H9 (cell line): Measurements from ENCODE around the gene TNFRSF21. TPM values are rescaled to one million over a fixed set of nuclear protein-coding genes. Genes with fewer than 3 reads are reported as not detected.

Experiments used
- DNase-seq: peaks from one replicate; pipeline ENCODE4 v3.0.0-alpha.2; 2017
- H2AFZ ChIP-seq: one replicate; pipeline ENCODE4 v1.6.1; 2013; ENCODE audit warnings: mild to moderate bottlenecking, low read length, control low read depth, moderate library complexity
- H2AK5ac ChIP-seq: 2 replicates; pipeline ENCODE4 v1.6.1; 2013; ENCODE audit warnings: low read length, control low read depth, mixed read lengths; ENCODE audit not compliant: insufficient read length
- H2BK120ac ChIP-seq: one replicate; pipeline ENCODE4 v1.6.1; 2013; ENCODE audit warnings: low read depth, mild to moderate bottlenecking, low read length, control low read depth, inconsistent platforms; ENCODE audit not compliant: poor library complexity, severe bottlenecking
- H2BK12ac ChIP-seq: 2 replicates; pipeline ENCODE4 v1.6.1; 2013; ENCODE audit warnings: low read length, control low read depth, mixed read lengths, low read depth; ENCODE audit not compliant: insufficient read length
- H2BK15ac ChIP-seq: 2 replicates; pipeline ENCODE4 v1.6.1; 2013; ENCODE audit warnings: low read depth, low read length, control low read depth
- H2BK20ac ChIP-seq: one replicate; pipeline ENCODE4 v1.6.1; 2013; ENCODE audit warnings: low read depth, mild to moderate bottlenecking, low read length, control low read depth, inconsistent platforms; ENCODE audit not compliant: poor library complexity, severe bottlenecking
- H2BK5ac ChIP-seq: 2 replicates; pipeline ENCODE4 v1.6.1; 2013; ENCODE audit warnings: low read length, control low read depth, mixed read lengths; ENCODE audit not compliant: insufficient read length
- H3K14ac ChIP-seq: 2 replicates; pipeline ENCODE4 v1.6.1; 2013; ENCODE audit warnings: low read length, control low read depth; ENCODE audit not compliant: insufficient read depth
- H3K18ac ChIP-seq: 2 replicates; pipeline ENCODE4 v1.6.1; 2013; ENCODE audit warnings: low read depth, mild to moderate bottlenecking, mixed read lengths, low read length, control low read depth; ENCODE audit not compliant: insufficient read length
- H3K23ac ChIP-seq: 2 replicates; pipeline ENCODE4 v1.6.1; 2013; ENCODE audit warnings: low read length, control low read depth, mixed read lengths, low read depth; ENCODE audit not compliant: insufficient read length
- H3K23me2 ChIP-seq: 2 replicates; pipeline ENCODE4 v1.6.1; 2013; ENCODE audit warnings: low read depth, mild to moderate bottlenecking, mixed read lengths, low read length, control low read depth; ENCODE audit not compliant: insufficient read length, poor library complexity, severe bottlenecking
- H3K27ac ChIP-seq: 2 replicates; pipeline ENCODE4 v1.5.1; 2013; ENCODE audit warnings: low read length, control low read depth, mixed read lengths, low read depth; ENCODE audit not compliant: insufficient read length
- H3K27me3 ChIP-seq: 2 replicates; pipeline ENCODE4 v1.6.1; 2013; ENCODE audit warnings: low read length, control low read depth, inconsistent platforms; ENCODE audit not compliant: insufficient read depth
- H3K4ac ChIP-seq: 2 replicates; pipeline ENCODE4 v1.6.1; 2013; ENCODE audit warnings: low read depth, mild to moderate bottlenecking, control low read depth, inconsistent platforms, low read length, moderate library complexity
- H3K4me1 ChIP-seq: 2 replicates; pipeline ENCODE4 v1.6.1; 2013; ENCODE audit warnings: low read length, control low read depth, inconsistent platforms; ENCODE audit not compliant: insufficient read depth
- H3K4me2 ChIP-seq: 2 replicates; pipeline ENCODE4 v1.6.1; 2013; ENCODE audit warnings: low read length, control low read depth, mixed read lengths; ENCODE audit not compliant: insufficient read length, insufficient read depth
- H3K56ac ChIP-seq: 2 replicates; pipeline ENCODE4 v1.6.1; 2013; ENCODE audit warnings: low read depth, mild to moderate bottlenecking, mixed read lengths, low read length, control low read depth; ENCODE audit not compliant: insufficient read length
- H3K79me1 ChIP-seq: 2 replicates; pipeline ENCODE4 v1.6.1; 2013; ENCODE audit warnings: low read depth, mild to moderate bottlenecking, moderate library complexity, low read length, control low read depth, inconsistent platforms; ENCODE audit not compliant: insufficient read depth, poor library complexity, severe bottlenecking
- H3K79me2 ChIP-seq: 2 replicates; pipeline ENCODE4 v1.6.1; 2013; ENCODE audit warnings: low read length, control low read depth, inconsistent platforms; ENCODE audit not compliant: insufficient read depth
- H3K9ac ChIP-seq: 2 replicates; pipeline ENCODE4 v1.6.1; 2013; ENCODE audit warnings: low read length, control low read depth, mixed read lengths; ENCODE audit not compliant: insufficient read length; ENCODE audit errors: extremely low read depth
- H3K9me3 ChIP-seq: one replicate; pipeline ENCODE4 v1.6.1; 2013; ENCODE audit warnings: low read depth, low read length, inconsistent platforms; ENCODE audit not compliant: control insufficient read depth
- H3T11ph ChIP-seq: one replicate; pipeline ENCODE4 v1.6.1; 2013; ENCODE audit warnings: mild to moderate bottlenecking, low read length, control low read depth, inconsistent platforms
- H4K20me1 ChIP-seq: one replicate; pipeline ENCODE4 v1.6.1; 2013; ENCODE audit not compliant: control insufficient read depth, insufficient read length, insufficient read depth
- H4K5ac ChIP-seq: 2 replicates; pipeline ENCODE4 v1.6.1; 2013; ENCODE audit warnings: low read depth, mild to moderate bottlenecking, mixed read lengths, low read length, control low read depth; ENCODE audit not compliant: insufficient read length
- H4K8ac ChIP-seq: replicated peaks from 2 replicates; pipeline ENCODE4 v1.6.1; 2013; ENCODE audit warnings: low read length, control low read depth, mixed read lengths, low read depth; ENCODE audit not compliant: insufficient read length
- H4K91ac ChIP-seq: 2 replicates; pipeline ENCODE4 v1.6.1; 2013; ENCODE audit warnings: low read depth, mild to moderate bottlenecking, moderate library complexity, mixed read lengths, low read length, control low read depth; ENCODE audit not compliant: insufficient read length
- H3K27ac Mint-ChIP-seq, 3 experiments: 2 replicates in 2 of 3; 3 replicates in 1 of 3; pipeline ENCODE4 v1.8.0; 2020 to 2021; ENCODE audit warnings: mixed read lengths in 3 of 3, mild to moderate bottlenecking in 1 of 3, moderate library complexity in 1 of 3
- H3K27me3 Mint-ChIP-seq: 2 replicates; pipeline ENCODE4 v1.8.0; 2021; ENCODE audit warnings: low read depth, mild to moderate bottlenecking, moderate library complexity, mixed read lengths
- H3K36me3 Mint-ChIP-seq, 3 experiments: 2 replicates in 2 of 3; 3 replicates in 1 of 3; pipeline ENCODE4 v1.8.0; 2020 to 2021; ENCODE audit warnings: low read depth in 3 of 3, mixed read lengths in 3 of 3; ENCODE audit not compliant: insufficient read depth in 1 of 3
- H3K4me1 Mint-ChIP-seq, 2 experiments: 2 replicates each; pipeline ENCODE4 v1.8.0; 2020; ENCODE audit warnings: mixed read lengths in 2 of 2
- H3K4me3 Mint-ChIP-seq, 2 experiments: 2 replicates in 1 of 2; 3 replicates in 1 of 2; pipeline ENCODE4 v1.8.0; 2020 to 2021; ENCODE audit warnings: mild to moderate bottlenecking in 2 of 2, mixed read lengths in 2 of 2, moderate library complexity in 1 of 2
- H3K9me3 Mint-ChIP-seq, 2 experiments: 2 replicates in 1 of 2; 3 replicates in 1 of 2; pipeline ENCODE4 v1.8.0; 2020; ENCODE audit warnings: mild to moderate bottlenecking in 2 of 2, mixed read lengths in 2 of 2, moderate library complexity in 1 of 2
- CTCF ChIP-seq: fragments of 200-600 bp; sonication (generic); conservative IDR thresholded peaks from 3 replicates; pipeline ENCODE4 v1.8.0; 2021; ENCODE audit warnings: antibody characterized with exemption, mild to moderate bottlenecking
- WGBS: extraction: QIAGEN DNeasy Blood & Tissue Kit; methylation state at CpG from one replicate; pipeline ENCODE4 v1.1.7; 2013; ENCODE audit warnings: missing lambda C conversion rate, low lambda C conversion rate, mixed read lengths; ENCODE audit not compliant: insufficient read length; ENCODE audit errors: extremely low coverage; 5-methylcytosine and 5-hydroxymethylcytosine counted together
- total RNA-seq: library from RNA; stranded (reverse); gene quantifications from 2 replicates; pipeline ENCODE4 v1.2.1, GENCODE V29; 2021

The TNFRSF21 gene
- total RNA-seq, 1 experiment from 2014 or later = 39.1 TPM

GRCh38 chr6:47319382-47319781, 9.7 kb upstream of the TNFRSF21 start:
- no peak overlapping the region for H2BK120ac ChIP-seq
- H3K4me2 ChIP-seq = no peak overlapping the region
- H3K36me3 Mint-ChIP-seq = peaks cover 0 to 21% (median 13%) of the 10 kb centered on the region in 3 experiments; a peak in 5 of 7 replicates
- H3K27me3 ChIP-seq = no peaks in the 10 kb centered on the region
- H3K14ac ChIP-seq = no peak overlapping the region
- no peak overlapping the region for H3K56ac ChIP-seq
- H3K4me3 Mint-ChIP-seq = no peak overlapping the region
- H4K5ac ChIP-seq = no peak overlapping the region
- no peak overlapping the region for H3K27ac Mint-ChIP-seq
- H3K18ac ChIP-seq = no peak overlapping the region
- H3K79me1 ChIP-seq = no peaks in the 10 kb centered on the region
- no peak overlapping the region for H3K4ac ChIP-seq
- no peaks in the 10 kb centered on the region; the same call in 1 of the 2 replicates for H3K27me3 Mint-ChIP-seq
- peaks cover 22 to 23% of the 10 kb centered on the region in 2 experiments for H3K9me3 Mint-ChIP-seq
- no peak overlapping the region for H3T11ph ChIP-seq
- no peaks in the 10 kb centered on the region for H3K9me3 ChIP-seq
- no peaks in the 10 kb centered on the region for H3K4me1 ChIP-seq
- H3K23me2 ChIP-seq = no peaks in the 10 kb centered on the region
- H2AK5ac ChIP-seq = no peak overlapping the region
- H2AFZ ChIP-seq = no peak overlapping the region
- WGBS = no CpG with 5 or more reads among the region's 3 CpGs
- no peak overlapping the region for H3K23ac ChIP-seq
- peaks cover 7 to 9% of the 10 kb centered on the region in 2 experiments; a peak in 3 of 4 replicates for H3K4me1 Mint-ChIP-seq
- H3K9ac ChIP-seq = no peak overlapping the region
- no peak overlapping the region for H4K91ac ChIP-seq
- H2BK15ac ChIP-seq = no peak overlapping the region
- no peak overlapping the region for H2BK20ac ChIP-seq
- DNase-seq = no peak
- H4K20me1 ChIP-seq = no peaks in the 10 kb centered on the region
- H2BK5ac ChIP-seq = no peak overlapping the region
- no peak overlapping the region for H3K27ac ChIP-seq
- no peak overlapping the region for H4K8ac ChIP-seq
- no peak for TF ChIP-seq CTCF
- H2BK12ac ChIP-seq = no peak overlapping the region
- no peaks in the 10 kb centered on the region for H3K79me2 ChIP-seq
